NT2/D1 (cell line): ENCODE results near the gene HIPK4.

Experiments used
- SUZ12 ChIP-seq: IDR thresholded peaks from 2 replicates; pipeline ENCODE4 v1.6.1; 2011; ENCODE audit not compliant: insufficient read length, insufficient read depth; ENCODE audit errors: extremely low read depth
- YY1 ChIP-seq: IDR thresholded peaks from 2 replicates; pipeline ENCODE4 v1.6.1; 2011; ENCODE audit not compliant: insufficient read length, insufficient read depth
- ZNF274 ChIP-seq: IDR thresholded peaks from 2 replicates; pipeline ENCODE4 v1.6.1; 2011; ENCODE audit warnings: mild to moderate bottlenecking, low read depth, low read length

GRCh38 chr19:40424637-40425449, 34.9 kb upstream of the HIPK4 start:
- TF ChIP-seq SUZ12 (no peak), YY1 (no peak), ZNF274 (no peak)
